Measurements from ENCODE around the gene PLEKHH1. TPM values are rescaled to one million over a fixed set of nuclear protein-coding genes. Genes with fewer than 3 reads are reported as not detected.
A peak's percentile ranks its signal among the peaks of the same experiment; 100 is the strongest.

PLEKHH1 gene
- total RNA-seq, 1 donor: 0.45 TPM

DNA sequence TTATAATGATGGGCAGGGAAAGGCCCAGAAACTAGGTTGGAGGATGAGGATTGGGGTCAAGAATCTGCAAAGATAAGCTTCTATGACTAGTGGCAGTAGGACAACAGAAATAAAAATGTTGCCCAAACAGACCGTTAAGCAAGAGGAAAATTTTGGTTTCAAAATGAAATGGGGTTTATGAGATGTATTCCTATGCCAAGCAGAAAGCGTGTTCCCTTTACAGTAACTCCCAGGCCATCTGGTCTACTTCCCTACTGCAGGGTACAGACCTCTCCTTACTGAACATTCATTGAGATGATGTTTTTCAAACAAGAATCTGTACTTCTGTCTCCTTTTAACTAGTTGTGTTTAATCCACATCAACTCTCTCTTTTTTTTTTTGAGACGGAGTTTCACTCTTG lies 24.1 kb upstream of the PLEKHH1 start:
- TF ChIP-seq, protein P1, sequence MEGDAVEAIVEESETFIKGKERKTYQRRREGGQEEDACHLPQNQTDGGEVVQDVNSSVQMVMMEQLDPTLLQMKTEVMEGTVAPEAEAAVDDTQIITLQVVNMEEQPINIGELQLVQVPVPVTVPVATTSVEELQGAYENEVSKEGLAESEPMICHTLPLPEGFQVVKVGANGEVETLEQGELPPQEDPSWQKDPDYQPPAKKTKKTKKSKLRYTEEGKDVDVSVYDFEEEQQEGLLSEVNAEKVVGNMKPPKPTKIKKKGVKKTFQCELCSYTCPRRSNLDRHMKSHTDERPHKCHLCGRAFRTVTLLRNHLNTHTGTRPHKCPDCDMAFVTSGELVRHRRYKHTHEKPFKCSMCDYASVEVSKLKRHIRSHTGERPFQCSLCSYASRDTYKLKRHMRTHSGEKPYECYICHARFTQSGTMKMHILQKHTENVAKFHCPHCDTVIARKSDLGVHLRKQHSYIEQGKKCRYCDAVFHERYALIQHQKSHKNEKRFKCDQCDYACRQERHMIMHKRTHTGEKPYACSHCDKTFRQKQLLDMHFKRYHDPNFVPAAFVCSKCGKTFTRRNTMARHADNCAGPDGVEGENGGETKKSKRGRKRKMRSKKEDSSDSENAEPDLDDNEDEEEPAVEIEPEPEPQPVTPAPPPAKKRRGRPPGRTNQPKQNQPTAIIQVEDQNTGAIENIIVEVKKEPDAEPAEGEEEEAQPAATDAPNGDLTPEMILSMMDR (IDR thresholded peaks at IDR 0.05; ENCODE audit: insufficient read depth, low read length): no peak
- no peak for DNase-seq (ENCODE audit: low read depth)
- H3K4me3 ChIP-seq (ENCODE audit: low read depth, low read length): no peak overlapping the region

GRCh38 chr14:67510121-67510520 lies 23.0 kb upstream of the PLEKHH1 start:
- TF ChIP-seq, protein P1 (IDR thresholded peaks at IDR 0.05; ENCODE audit: insufficient read depth, low read length): no peak
- peak; percentile 16 for DNase-seq (ENCODE audit: low read depth)
- H3K4me3 ChIP-seq (ENCODE audit: low read depth, low read length): no peak overlapping the region

GRCh38 chr14:67510836-67511235 lies 22.3 kb upstream of the PLEKHH1 start:
- TF ChIP-seq, protein P1 (IDR thresholded peaks at IDR 0.05; ENCODE audit: insufficient read depth, low read length): no peak
- no peak overlapping the region for H3K4me3 ChIP-seq (ENCODE audit: low read depth, low read length)
- DNase-seq (ENCODE audit: low read depth): no peak

DNA sequence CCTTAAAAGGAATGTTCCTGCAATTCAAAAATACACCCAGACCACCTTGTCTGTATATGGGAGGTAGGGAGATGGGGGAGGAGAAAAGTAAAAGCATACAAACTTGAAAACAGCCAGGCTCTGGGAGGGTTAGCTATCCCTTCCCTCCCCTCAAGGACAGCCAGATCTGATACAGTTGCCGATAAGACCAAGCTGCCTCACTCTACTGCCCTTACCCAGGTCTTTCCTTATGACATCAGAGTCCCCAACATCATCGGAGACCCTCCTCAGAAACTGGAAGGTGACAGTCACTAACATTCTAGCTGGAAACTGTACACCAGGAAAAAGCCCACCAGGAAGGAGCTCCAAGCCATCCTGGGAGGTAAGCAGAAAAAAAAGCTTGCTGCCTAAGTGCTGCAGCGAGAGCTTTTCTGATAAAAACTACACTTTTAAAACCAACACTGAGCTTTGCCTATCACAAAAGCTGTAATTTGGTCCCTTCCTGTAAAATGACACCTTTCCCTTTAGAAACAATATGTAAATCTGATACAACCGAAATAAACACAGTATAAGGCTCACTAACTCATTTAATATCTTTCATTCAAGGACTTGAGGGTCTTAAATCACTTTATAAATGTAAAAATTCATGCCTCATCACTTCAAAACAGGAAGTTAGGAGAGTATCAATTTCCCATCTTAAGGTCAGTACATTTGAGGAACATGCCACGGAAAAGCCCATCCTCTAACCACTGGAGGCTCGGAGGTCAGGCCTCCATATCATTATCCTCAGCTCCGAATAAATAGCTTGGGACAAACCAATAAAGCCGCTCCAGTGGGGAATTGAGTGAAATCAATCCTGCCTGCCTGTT lies 20.4 kb upstream of the PLEKHH1 start:
- no peak for DNase-seq (ENCODE audit: low read depth)
- no peak overlapping the region for H3K4me3 ChIP-seq (ENCODE audit: low read depth, low read length)
- TF ChIP-seq, protein P1 (IDR thresholded peaks at IDR 0.05; ENCODE audit: insufficient read depth, low read length): no peak

DNA sequence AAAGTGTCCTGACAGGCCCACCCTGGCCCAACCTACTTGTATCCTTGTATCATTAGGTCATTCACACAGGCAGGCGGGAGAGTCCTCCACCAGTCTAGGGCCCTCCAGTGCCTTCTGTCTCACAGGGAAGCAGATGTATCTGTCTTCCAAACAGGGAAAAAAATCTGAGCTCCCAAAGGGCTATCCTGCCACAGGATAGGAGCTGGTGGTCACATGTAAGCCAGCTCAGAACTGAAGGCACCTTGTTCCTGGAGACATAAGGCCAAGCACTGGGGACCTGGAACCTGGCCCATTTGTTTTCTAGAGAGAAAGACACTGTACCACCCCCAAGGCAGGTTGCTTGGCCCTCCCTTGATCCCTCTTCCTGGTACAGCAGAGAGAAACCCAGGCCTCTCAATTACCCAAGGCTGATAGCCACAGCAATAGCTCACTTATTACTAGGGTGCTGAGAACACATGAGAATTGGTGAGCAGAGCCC lies 19.4 kb upstream of the PLEKHH1 start:
- DNase-seq (ENCODE audit: low read depth): no peak
- no peak overlapping the region for H3K4me3 ChIP-seq (ENCODE audit: low read depth, low read length)
- TF ChIP-seq, protein P1 (IDR thresholded peaks at IDR 0.05; ENCODE audit: insufficient read depth, low read length): no peak

DNA sequence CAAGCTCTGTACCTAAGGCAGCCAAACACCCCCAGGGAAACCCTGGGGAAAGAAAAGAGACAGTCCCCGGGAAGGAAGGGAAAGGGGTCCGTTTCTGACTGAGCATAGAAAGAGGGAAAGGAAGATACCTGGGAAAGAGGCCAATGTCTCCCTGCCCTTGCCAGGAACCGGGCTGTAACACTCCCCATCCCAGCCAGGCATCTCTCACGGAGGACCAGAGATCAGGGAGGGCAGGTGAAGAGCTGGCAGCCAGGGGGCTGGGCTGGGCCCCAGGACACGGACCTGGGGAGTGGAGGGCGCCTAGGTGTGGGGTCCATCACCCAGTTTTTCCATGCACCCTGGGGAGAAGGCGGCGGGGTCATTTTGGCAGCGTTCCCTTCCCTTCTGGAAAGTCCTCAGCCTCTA lies 18.9 kb upstream of the PLEKHH1 start:
- H3K4me3 ChIP-seq (ENCODE audit: low read depth, low read length): peak overlapping the region; percentile 75
- peak; percentile 16 for DNase-seq (ENCODE audit: low read depth)

More for the DNA sequence above, 18.9 kb upstream of the PLEKHH1 start:
- TF ChIP-seq, protein P1 (IDR thresholded peaks at IDR 0.05; ENCODE audit: insufficient read depth, low read length): no peak
